HEK293T (cell line): Measurements from ENCODE around the gene FBN2.

Experiments used
- ARNT ChIP-seq: fragments of 450-650 bp; IDR thresholded peaks from 2 replicates; pipeline ENCODE4 v1.6.1; 2017; ENCODE audit warnings: mild to moderate bottlenecking
- BHLHE40 ChIP-seq: fragments of 450-650 bp; IDR thresholded peaks from 2 replicates; pipeline ENCODE4 v1.6.1; 2016; ENCODE audit warnings: mild to moderate bottlenecking, moderate library complexity, borderline replicate concordance
- ELF4 ChIP-seq: fragments of 450-650 bp; IDR thresholded peaks from 2 replicates; pipeline ENCODE4 v1.6.1; 2017; ENCODE audit warnings: antibody characterized with exemption
- FOXA1 ChIP-seq: fragments of 450-650 bp; IDR thresholded peaks from 2 replicates; pipeline ENCODE4 v1.6.1; 2016; ENCODE audit warnings: mild to moderate bottlenecking
- FOXK2 ChIP-seq: fragments of 450-650 bp; IDR thresholded peaks from 2 replicates; pipeline ENCODE4 v1.6.1; 2016; ENCODE audit warnings: mild to moderate bottlenecking
- FOXM1 ChIP-seq: fragments of 450-650 bp; IDR thresholded peaks from 2 replicates; pipeline ENCODE4 v1.6.1; 2017; ENCODE audit warnings: mild to moderate bottlenecking, borderline replicate concordance
- HDGF ChIP-seq: fragments of 450-650 bp; IDR thresholded peaks from 2 replicates; pipeline ENCODE4 v1.6.1; 2017; ENCODE audit warnings: antibody characterized with exemption, borderline replicate concordance
- L3MBTL2 ChIP-seq: fragments of 450-650 bp; conservative IDR thresholded peaks from 2 replicates; pipeline ENCODE4 v1.6.1; 2016; ENCODE audit warnings: mild to moderate bottlenecking
- PKNOX1 ChIP-seq: fragments of 450-650 bp; IDR thresholded peaks from 2 replicates; pipeline ENCODE4 v1.6.1; 2016
- SP1 ChIP-seq: fragments of 450-650 bp; IDR thresholded peaks from 2 replicates; pipeline ENCODE4 v1.6.1; 2017
- TARDBP ChIP-seq: fragments of 450-650 bp; IDR thresholded peaks from 2 replicates; pipeline ENCODE4 v1.6.1; 2016

- no peak for TF ChIP-seq FOXM1
- no peak for TF ChIP-seq HDGF
- no peak for TF ChIP-seq FOXA1
- no peak for TF ChIP-seq ARNT
- no peak for TF ChIP-seq BHLHE40
- TF ChIP-seq L3MBTL2, result no peak
- no peak for TF ChIP-seq FOXK2
- TF ChIP-seq SP1, result no peak
- TF ChIP-seq PKNOX1, result no peak
- no peak for TF ChIP-seq TARDBP
- no peak for TF ChIP-seq ELF4
These were observed 192.8 kb downstream of the FBN2 start for GRCh38 chr5:128345247-128345646.
